SK-N-MC (cell line): ENCODE data around the gene OSBPL10.

Source experiments
- DNase-seq: peaks from one replicate; pipeline ENCODE4 v3.0.0-alpha.2; 2011; ENCODE audit warnings: low read depth, low spot score
- H3K27ac ChIP-seq: fragments of 200-600 bp; sonication (generic); 2 replicates; pipeline ENCODE4 v1.5.1; 2016; ENCODE audit warnings: mixed run types
- H3K36me3 ChIP-seq: fragments of 200-600 bp; sonication (generic); 2 replicates; pipeline ENCODE4 v1.6.1; 2017; ENCODE audit warnings: antibody characterized with exemption, low read length, mixed read lengths; ENCODE audit not compliant: insufficient read depth
- H3K4me3 ChIP-seq: fragments of 200-600 bp; sonication (generic); 2 replicates; pipeline ENCODE4 v1.5.1; 2016
- H3K9ac ChIP-seq: fragments of 200-600 bp; sonication (generic); 2 replicates; pipeline ENCODE4 v1.8.0; 2017; ENCODE audit warnings: mixed run types, mixed read lengths; ENCODE audit not compliant: insufficient read length
- H3K9me3 ChIP-seq: fragments of 200-600 bp; sonication (generic); 2 replicates; pipeline ENCODE4 v1.6.1; 2017; ENCODE audit warnings: low read depth, mild to moderate bottlenecking, antibody characterized with exemption, low read length, moderate library complexity, mixed read lengths
- EZH2 ChIP-seq: fragments of 200-600 bp; sonication (generic); IDR thresholded peaks from one replicate; pipeline ENCODE4 v1.6.1; 2017; ENCODE audit warnings: antibody characterized with exemption
- FOXP2 ChIP-seq: optimal IDR thresholded peaks from 2 replicates; pipeline ENCODE3; 2011; ENCODE audit warnings: mild to moderate bottlenecking, moderate library complexity; ENCODE audit not compliant: insufficient read depth; ENCODE audit errors: extremely low read length, control extremely low read depth
- POLR2AphosphoS5 ChIP-seq: IDR thresholded peaks from 2 replicates; pipeline ENCODE4 v1.6.1; 2012; ENCODE audit warnings: mild to moderate bottlenecking, low read depth, low read length, borderline replicate concordance

The OSBPL10 gene

DNA sequence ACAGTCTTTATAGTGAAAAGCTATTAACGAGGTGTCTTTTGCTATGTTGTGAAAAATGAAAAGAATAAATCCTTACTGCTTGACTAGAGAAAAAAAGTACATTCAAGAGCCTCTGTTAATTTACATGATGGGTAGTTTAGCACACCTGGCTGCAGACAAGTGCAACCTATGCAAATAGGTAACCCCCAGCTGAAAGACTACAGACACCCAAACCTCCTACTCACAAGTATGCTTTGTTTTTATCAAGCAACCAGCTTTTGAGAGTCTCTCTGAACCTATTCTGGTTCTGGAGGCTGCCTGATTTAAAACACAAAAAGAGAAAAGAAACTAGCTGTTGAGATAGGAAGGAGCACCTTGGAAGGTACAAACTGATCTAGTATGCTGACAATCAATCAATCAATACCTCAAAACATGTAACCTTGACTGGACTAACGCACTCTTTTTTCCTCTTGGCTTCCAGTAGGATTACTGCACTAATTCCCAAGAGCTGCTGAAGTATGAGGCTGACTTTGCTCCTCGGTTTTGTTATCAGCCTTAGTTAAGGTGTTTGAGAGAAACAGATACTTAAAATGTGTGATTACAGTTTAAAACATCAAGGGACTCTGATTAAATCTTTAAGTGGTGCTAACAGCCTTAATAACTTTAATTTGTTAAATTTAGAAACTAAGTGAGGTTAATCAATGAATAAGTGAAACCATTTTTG, 63.6 kb downstream of the OSBPL10 start:
- H3K4me3 ChIP-seq = no peak overlapping the region
- H3K9ac ChIP-seq = no peak overlapping the region
- H3K36me3 ChIP-seq = no peaks in the 10 kb centered on the region
- H3K9me3 ChIP-seq = no peaks in the 10 kb centered on the region
- no peak overlapping the region for H3K27ac ChIP-seq
- no peak for TF ChIP-seq FOXP2
- TF ChIP-seq POLR2AphosphoS5 = no peak
- no peak for TF ChIP-seq EZH2
- no peak for DNase-seq

DNA sequence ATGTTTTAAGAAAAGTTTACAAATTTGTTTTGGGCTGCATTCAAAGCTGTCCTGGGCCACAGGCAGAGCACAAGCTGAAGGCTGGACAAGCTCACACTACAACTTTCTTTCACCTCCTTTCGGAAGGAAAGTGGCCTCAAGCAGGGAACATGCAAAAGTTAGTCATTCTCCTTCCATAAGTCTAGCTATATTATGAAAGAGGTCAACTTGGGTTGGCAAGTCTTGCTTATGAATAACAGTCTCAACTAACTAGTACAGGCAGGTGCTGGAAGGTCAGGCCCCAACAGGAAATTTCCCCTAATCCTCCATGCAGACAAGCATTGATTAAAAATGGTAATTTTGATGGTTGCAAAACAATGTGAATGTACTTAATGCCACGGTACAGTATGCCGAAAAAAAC, 69.4 kb downstream of the OSBPL10 start:
- DNase-seq = no peak
- Histone ChIP-seq H3K4me3 (no peak overlapping the region), H3K9ac (no peak overlapping the region), H3K9me3 (no peaks in the 10 kb centered on the region), H3K36me3 (no peaks in the 10 kb centered on the region), H3K27ac (no peak overlapping the region)
- TF ChIP-seq POLR2AphosphoS5 = no peak
- no peak for TF ChIP-seq FOXP2
- no peak for TF ChIP-seq EZH2

DNA sequence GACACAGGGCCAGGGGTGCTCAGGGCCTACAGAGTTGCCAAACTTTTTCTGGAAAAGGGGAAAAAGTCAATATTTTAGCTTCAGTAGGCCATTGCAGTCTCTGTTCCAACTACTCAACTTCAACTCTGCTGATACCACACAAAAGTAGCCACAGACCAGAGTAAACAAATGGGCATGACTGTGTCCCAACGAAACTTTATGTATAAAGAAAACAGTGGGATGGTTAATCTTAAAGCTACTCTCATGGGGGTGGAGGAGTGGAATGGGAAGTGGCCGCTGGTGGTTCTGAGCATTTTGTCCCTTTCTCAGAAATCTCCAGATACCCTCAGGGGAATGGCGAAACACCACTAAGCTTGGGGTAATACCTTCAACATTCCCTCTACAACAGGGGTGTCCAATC, 69.9 kb downstream of the OSBPL10 start:
- H3K36me3 ChIP-seq = no peaks in the 10 kb centered on the region
- no peak for DNase-seq
- no peak overlapping the region for H3K4me3 ChIP-seq
- no peaks in the 10 kb centered on the region for H3K9me3 ChIP-seq
- H3K27ac ChIP-seq = no peak overlapping the region
- no peak overlapping the region for H3K9ac ChIP-seq
- no peak for TF ChIP-seq EZH2
- TF ChIP-seq FOXP2 = no peak
- TF ChIP-seq POLR2AphosphoS5 = no peak

DNA sequence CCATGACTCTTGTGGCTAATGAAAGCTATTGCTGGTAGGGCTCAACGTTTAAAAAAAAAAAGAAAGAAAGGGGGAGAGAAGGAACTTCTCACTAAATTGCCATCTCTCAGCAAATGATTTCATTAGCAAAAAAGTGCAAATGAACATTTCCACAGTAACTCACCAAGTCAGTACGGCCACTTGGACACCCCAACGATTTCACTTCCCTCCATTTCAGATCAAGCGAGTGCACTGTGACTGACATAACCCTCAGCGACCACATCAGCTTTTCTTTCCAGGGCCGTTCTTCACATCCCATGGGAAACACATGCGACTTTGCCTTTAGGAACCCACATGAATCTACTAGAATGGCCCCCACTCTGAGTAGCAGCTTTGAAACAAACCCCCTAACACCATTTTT, 71.6 kb downstream of the OSBPL10 start:
- no peak for DNase-seq
- Histone ChIP-seq H3K27ac (no peak overlapping the region), H3K4me3 (no peak overlapping the region), H3K36me3 (no peaks in the 10 kb centered on the region), H3K9me3 (no peaks in the 10 kb centered on the region), H3K9ac (no peak overlapping the region)
- TF ChIP-seq EZH2 = no peak
- no peak for TF ChIP-seq FOXP2
- no peak for TF ChIP-seq POLR2AphosphoS5

DNA sequence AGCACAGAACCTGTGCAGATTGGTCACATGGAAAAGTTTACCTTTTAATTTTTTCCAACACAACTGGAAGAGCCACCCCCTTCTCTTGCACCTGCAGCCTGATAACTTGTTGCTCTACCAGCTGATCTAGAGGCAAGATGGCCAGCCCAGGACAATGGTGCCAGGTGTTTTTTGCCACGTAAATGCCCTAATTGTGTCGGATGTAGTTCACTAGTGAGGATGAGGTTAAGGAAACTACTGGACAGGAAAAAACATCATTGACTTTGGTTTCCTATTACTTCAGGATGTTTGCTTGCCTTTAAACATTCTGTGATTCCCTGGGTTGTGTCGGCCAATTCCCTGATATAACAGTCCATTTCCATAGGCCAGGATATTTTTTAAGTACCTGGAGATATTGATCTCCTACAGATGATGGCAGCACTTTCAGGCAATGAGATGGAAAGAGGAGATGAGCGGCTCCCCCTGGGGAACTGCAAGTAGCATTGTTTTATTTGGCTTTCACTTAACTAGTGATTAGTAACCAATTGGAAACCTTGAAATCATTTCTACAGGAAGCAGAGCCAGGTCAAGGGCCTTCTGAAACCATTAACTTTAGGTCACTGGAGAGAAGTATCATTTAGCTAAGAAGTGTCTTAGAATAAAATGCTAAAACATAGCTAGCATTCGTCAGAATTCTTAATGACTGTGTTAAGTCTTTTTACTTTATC, 72.5 kb downstream of the OSBPL10 start:
- H3K4me3 ChIP-seq = no peak overlapping the region
- DNase-seq = no peak

DNA sequence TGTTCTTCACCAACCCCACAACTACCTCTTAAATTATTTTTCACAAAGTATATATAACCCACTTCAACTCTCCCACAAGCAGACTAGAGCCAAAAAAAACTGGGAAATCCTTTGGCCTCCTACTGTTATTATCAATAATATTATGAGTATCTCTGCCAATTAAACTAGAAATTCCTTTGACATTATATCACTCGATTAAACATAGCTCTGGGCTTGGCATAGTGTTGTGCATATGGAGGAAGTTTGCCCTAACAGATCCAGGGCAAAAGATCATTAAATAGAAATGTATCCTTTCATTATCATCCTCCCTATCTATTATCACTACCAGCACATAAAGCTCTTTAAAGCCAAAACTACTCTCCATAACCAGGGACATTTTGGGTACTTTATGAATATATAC, 74.9 kb downstream of the OSBPL10 start:
- no peak for DNase-seq
- Histone ChIP-seq H3K9me3 (no peaks in the 10 kb centered on the region), H3K9ac (no peak overlapping the region), H3K4me3 (no peak overlapping the region), H3K36me3 (no peaks in the 10 kb centered on the region), H3K27ac (no peak overlapping the region)
- TF ChIP-seq EZH2 (no peak), FOXP2 (no peak), POLR2AphosphoS5 (no peak)

More for the DNA sequence above, 72.5 kb downstream of the OSBPL10 start:
- Histone ChIP-seq H3K9ac (no peak overlapping the region), H3K9me3 (no peaks in the 10 kb centered on the region), H3K27ac (no peak overlapping the region), H3K36me3 (no peaks in the 10 kb centered on the region)
- TF ChIP-seq FOXP2 = no peak
- TF ChIP-seq POLR2AphosphoS5 = no peak
- TF ChIP-seq EZH2 = no peak

DNA sequence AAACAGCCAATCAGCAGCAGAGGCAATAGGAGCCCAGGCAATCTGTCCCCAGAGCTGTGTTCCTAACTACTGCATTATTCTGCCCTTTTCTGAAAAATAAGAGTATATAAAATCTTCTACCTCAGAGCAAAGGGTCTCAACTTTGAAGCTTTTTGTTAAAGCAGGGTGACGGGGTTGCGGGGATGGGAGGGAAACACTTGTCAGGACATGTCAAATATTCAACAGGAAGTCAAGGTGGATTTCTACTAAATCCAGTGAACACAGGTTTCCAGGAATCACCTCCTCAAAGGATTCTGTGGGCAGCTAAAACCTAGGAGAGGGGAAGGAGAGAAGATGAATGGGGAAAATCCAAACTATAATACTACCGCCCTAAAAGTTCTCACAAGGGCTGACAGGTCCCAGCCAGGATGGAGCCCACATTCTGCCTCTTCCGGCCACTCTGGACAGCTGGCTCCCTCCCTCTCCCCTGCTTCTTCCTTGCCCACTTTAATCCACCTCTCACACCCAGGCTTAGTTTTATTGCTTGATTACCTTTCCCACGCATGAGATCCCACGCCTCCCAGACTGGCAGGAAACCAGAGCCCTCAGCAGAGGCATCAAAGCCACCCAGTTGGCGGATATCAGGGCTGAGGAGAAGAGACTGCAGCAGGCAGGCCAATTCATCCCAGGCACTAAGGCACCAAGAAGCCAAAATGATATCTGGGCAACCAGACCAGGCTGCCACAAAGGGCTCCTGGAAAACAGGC, 77.2 kb downstream of the OSBPL10 start:
- no peaks in the 10 kb centered on the region for H3K36me3 ChIP-seq
- no peaks in the 10 kb centered on the region for H3K9me3 ChIP-seq
- no peak overlapping the region for H3K27ac ChIP-seq
- no peak for DNase-seq
- no peak for TF ChIP-seq EZH2
- TF ChIP-seq POLR2AphosphoS5 = no peak
- no peak for TF ChIP-seq FOXP2
- H3K4me3 ChIP-seq = no peak overlapping the region
- H3K9ac ChIP-seq = no peak overlapping the region

DNA sequence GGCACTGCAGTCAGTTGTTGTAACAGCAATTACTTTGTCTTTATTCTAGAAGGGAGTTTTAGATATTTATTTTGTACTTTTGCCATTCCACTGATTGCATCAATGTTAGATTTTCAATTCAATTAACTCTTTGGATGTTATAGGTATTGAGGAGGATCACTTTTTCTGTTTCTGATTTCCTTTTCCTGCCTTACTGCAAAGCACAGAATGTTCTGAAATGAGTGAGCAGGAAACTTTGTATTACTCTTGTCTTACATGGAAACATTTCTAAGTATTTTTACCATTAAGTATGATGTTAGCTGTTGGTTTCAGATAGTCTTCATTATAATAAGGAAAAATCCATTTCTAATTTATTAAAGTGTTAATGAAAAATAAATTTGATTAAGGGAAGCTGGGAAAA, 80.5 kb downstream of the OSBPL10 start:
- TF ChIP-seq EZH2 = no peak
- TF ChIP-seq FOXP2 = no peak

More for the DNA sequence above, 80.5 kb downstream of the OSBPL10 start:
- no peak for DNase-seq
- H3K36me3 ChIP-seq = no peaks in the 10 kb centered on the region
- H3K9me3 ChIP-seq = no peaks in the 10 kb centered on the region
- H3K4me3 ChIP-seq = no peak overlapping the region
- no peak overlapping the region for H3K27ac ChIP-seq
- no peak overlapping the region for H3K9ac ChIP-seq
